Kidney epithelial cell (primary cell): ENCODE measurements around the gene PRTN3. TPM values are rescaled to one million over a fixed set of nuclear protein-coding genes. Genes with fewer than 3 reads are reported as not detected.

Experiments used
- DNase-seq: peaks from one replicate; pipeline ENCODE4 v3.0.0-alpha.2; 2010; ENCODE audit warnings: low read depth
- H3K27me3 ChIP-seq: 2 replicates; pipeline ENCODE4 v1.6.0; 2011; ENCODE audit warnings: low read length; ENCODE audit not compliant: control insufficient read depth, insufficient read depth
- H3K36me3 ChIP-seq: 2 replicates; pipeline ENCODE4 v1.5.1; 2011; ENCODE audit warnings: low read length; ENCODE audit not compliant: control insufficient read depth, insufficient read depth
- H3K4me3 ChIP-seq: 2 replicates; pipeline ENCODE4 v1.5.1; 2011; ENCODE audit warnings: low read depth, mild to moderate bottlenecking, control low read depth, low read length
- total RNA-seq: library from RNA; depleted of rRNA; stranded (reverse); fragments of >200 nt; gene quantifications from 2 replicates; pipeline ENCODE4 v1.2.3, GENCODE V29; 2015
- TF ChIP-seq, protein P1 (sequence below): IDR thresholded peaks from 2 replicates; pipeline ENCODE4 v1.5.1; 2011; ENCODE audit warnings: mild to moderate bottlenecking, moderate library complexity, low read length, control low read depth, inconsistent platforms; ENCODE audit not compliant: insufficient read depth, poor library complexity, severe bottlenecking

PRTN3 gene
- total RNA-seq, 1 donor from 2014 or later: not detected

DNA sequence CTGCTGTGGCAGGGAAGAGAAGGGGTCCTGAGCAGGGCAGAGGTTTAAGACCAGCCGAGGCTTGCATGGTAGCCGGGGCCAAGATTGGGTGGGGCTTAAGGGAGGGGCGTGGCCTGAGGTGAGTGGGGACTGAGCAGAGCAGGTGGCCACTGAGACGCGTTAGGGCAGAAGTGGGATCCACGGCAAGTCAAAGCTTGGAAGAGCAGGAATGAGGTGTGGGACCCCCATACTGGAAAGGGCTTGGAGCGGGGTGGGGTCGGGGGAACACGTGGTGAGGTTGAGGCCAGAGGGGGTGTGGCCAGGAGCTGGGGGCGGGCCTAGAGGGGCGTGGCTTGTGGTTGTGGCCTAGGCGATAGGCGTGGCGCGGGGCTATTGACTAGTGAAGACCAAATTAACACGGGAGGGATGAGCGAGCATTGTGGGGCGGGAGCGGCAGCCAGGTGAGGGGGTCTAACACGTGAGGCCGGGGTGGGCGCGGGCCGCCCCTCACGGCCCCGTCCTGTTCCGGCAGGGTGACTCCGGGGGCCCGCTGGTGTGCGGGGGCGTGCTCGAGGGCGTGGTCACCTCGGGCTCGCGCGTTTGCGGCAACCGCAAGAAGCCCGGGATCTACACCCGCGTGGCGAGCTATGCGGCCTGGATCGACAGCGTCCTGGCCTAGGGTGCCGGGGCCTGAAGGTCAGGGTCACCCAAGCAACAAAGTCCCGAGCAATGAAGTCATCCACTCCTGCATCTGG is 21.9 kb downstream of the PRTN3 start:
- H3K4me3 ChIP-seq: no peak overlapping the region
- peaks cover 22% of the 10 kb centered on the region for H3K27me3 ChIP-seq
- TF ChIP-seq, protein P1, sequence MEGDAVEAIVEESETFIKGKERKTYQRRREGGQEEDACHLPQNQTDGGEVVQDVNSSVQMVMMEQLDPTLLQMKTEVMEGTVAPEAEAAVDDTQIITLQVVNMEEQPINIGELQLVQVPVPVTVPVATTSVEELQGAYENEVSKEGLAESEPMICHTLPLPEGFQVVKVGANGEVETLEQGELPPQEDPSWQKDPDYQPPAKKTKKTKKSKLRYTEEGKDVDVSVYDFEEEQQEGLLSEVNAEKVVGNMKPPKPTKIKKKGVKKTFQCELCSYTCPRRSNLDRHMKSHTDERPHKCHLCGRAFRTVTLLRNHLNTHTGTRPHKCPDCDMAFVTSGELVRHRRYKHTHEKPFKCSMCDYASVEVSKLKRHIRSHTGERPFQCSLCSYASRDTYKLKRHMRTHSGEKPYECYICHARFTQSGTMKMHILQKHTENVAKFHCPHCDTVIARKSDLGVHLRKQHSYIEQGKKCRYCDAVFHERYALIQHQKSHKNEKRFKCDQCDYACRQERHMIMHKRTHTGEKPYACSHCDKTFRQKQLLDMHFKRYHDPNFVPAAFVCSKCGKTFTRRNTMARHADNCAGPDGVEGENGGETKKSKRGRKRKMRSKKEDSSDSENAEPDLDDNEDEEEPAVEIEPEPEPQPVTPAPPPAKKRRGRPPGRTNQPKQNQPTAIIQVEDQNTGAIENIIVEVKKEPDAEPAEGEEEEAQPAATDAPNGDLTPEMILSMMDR: no peak
- H3K36me3 ChIP-seq: no peaks in the 10 kb centered on the region
- no peak for DNase-seq

DNA sequence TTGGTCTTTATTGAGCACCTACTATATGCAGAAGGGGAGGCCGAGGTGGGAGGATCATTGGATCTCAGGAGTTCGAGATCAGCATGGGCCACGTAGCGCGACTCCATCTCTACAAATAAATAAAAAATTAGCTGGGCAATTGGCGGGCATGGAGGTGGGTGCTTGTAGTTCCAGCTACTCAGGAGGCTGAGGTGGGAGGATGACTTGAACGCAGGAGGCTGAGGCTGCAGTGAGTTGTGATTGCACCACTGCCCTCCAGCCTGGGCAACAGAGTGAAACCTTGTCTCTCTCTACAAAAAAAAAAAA is 22.5 kb downstream of the PRTN3 start:
- H3K4me3 ChIP-seq: no peak overlapping the region
- no peak for DNase-seq
- peaks cover 22% of the 10 kb centered on the region for H3K27me3 ChIP-seq
- peaks cover 1% of the 10 kb centered on the region for H3K36me3 ChIP-seq
- TF ChIP-seq, protein P1: no peak

DNA sequence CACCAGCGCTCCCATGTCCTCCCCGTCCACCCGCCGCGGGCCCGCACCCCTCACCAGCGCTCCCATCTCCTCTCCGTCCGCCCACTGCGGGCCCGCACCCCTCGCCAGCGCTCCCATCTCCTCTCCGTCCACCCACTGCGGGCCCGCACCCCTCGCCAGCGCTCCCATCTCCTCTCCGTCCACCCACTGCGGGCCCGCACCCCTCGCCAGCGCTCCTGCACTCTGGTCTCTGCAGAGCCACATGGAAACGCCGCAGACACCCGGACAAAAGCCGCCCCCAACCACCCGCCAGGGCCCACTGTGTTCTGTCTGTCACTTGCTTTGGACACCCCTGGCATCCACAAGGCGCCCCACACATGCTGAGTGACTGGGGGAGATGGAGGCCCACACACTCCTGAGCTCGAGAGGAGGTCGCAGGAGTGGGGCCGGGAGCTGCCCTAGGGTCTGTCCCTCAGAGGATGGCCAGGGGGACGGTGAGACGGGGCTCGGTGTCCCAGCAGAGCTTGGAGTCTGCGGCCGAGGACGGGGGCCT is 26.0 kb downstream of the PRTN3 start:
- no peak overlapping the region for H3K4me3 ChIP-seq
- H3K27me3 ChIP-seq: peaks cover 3% of the 10 kb centered on the region
- no peak for DNase-seq
- H3K36me3 ChIP-seq: peaks cover 1% of the 10 kb centered on the region
- TF ChIP-seq, protein P1: no peak

DNA sequence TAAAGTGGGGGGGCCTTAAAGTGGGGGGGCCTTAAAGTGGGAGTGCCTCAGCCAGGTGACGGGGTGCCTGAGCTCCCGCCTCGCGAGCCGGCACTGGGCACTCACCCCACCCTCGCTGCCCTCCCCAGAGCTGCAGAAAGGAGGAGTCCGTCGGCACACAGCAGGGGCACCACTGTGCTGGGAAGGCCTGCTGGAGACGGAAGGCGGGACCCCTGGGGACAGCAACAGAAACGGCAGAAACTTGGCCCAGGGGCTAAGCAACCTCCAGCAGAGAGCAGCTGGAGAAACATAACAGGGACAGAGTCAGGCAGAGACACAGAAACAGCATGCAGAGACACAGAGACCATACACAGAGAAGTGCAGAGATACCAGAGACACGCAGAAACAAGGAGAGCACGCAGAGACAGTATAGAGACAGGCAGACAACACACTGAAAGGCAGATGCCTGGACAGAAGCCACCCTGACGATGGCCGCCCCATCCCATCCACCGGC is 26.5 kb downstream of the PRTN3 start:
- peaks cover 1% of the 10 kb centered on the region for H3K36me3 ChIP-seq
- H3K4me3 ChIP-seq: no peak overlapping the region
- no peak for DNase-seq
- TF ChIP-seq, protein P1: no peak
- H3K27me3 ChIP-seq: peaks cover 2% of the 10 kb centered on the region

DNA sequence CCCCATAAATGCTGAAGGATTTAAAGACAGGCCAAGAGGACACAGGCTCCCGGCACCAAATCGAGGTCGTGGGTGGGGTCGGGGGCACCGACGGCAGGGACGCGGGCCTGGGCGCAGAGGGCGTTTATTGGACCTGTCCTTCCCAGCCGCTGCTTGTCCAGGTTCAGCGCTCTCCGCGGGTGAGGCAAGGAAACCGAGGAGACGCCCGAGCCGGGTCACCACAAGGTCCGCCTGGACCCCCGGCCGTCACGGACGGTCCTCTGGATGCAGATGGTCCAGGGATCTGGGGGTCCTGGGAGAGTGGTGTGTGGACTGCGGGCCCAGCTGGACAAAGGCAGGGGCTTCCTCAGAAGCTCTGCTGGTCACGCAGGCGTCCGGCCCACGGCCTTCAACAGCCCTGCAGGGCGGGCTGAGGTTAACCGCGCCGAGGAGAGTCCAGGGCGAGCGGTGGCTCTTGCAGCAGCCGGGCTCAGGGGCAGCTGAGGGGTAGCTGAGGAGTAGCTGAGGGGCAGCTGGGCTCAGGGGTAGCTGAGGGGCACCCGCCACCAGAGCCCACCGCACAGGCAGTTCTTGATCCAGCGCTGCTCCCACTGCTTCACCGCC is 27.2 kb downstream of the PRTN3 start:
- TF ChIP-seq, protein P1: no peak
- no peaks in the 10 kb centered on the region for H3K27me3 ChIP-seq
- H3K36me3 ChIP-seq: peaks cover 1% of the 10 kb centered on the region
- no peak for DNase-seq
- no peak overlapping the region for H3K4me3 ChIP-seq
